Activated T-cell treated with anti-CD3 and anti-CD28 coated beads, Interleukin-2, amount 50 U/mL, for 4 hours (primary cell): ENCODE measurements around the gene MTSS2. TPM values are rescaled to one million over a fixed set of nuclear protein-coding genes. Genes with fewer than 3 reads are reported as not detected.
A peak's percentile ranks its signal among the peaks of the same experiment; 100 is the strongest.
"Not testable (repeated sequence)": the region's sequence is repeated elsewhere in the genome, so short reads cannot be mapped to it uniquely, and the experiment has no call there.

Experiments
- ATAC-seq, 2 donors: fragments of 200-7000 bp; cut with Tn5 transposase; one replicate each; pipeline ENCODE4 v1.10.0; 2021
- DNase-seq: peaks from one replicate; pipeline ENCODE4 v3.0.0-alpha.2; 2020
- H3K27me3 Mint-ChIP-seq: one replicate; pipeline ENCODE4 v1.8.0; 2021; ENCODE audit warnings: low read depth, mixed read lengths
- H3K36me3 Mint-ChIP-seq: one replicate; pipeline ENCODE4 v1.8.0; 2022; ENCODE audit warnings: mixed read lengths; ENCODE audit not compliant: insufficient read depth
- H3K4me1 Mint-ChIP-seq: one replicate; pipeline ENCODE4 v1.8.0; 2021; ENCODE audit warnings: low read depth, mixed read lengths
- H3K4me3 Mint-ChIP-seq: one replicate; pipeline ENCODE4 v1.8.0; 2021; ENCODE audit warnings: mild to moderate bottlenecking, moderate library complexity, mixed read lengths
- H3K9me3 Mint-ChIP-seq: one replicate; pipeline ENCODE4 v1.8.0; 2021; ENCODE audit warnings: mixed read lengths
- total RNA-seq, 3 donors: library from RNA; stranded (reverse); gene quantifications; one replicate each; pipeline ENCODE4 v1.2.1, GENCODE V29; 2021

MTSS2 gene
- total RNA-seq, 3 donors from 2014 or later: 1.9 to 7.3 (median 4.3) TPM

DNA sequence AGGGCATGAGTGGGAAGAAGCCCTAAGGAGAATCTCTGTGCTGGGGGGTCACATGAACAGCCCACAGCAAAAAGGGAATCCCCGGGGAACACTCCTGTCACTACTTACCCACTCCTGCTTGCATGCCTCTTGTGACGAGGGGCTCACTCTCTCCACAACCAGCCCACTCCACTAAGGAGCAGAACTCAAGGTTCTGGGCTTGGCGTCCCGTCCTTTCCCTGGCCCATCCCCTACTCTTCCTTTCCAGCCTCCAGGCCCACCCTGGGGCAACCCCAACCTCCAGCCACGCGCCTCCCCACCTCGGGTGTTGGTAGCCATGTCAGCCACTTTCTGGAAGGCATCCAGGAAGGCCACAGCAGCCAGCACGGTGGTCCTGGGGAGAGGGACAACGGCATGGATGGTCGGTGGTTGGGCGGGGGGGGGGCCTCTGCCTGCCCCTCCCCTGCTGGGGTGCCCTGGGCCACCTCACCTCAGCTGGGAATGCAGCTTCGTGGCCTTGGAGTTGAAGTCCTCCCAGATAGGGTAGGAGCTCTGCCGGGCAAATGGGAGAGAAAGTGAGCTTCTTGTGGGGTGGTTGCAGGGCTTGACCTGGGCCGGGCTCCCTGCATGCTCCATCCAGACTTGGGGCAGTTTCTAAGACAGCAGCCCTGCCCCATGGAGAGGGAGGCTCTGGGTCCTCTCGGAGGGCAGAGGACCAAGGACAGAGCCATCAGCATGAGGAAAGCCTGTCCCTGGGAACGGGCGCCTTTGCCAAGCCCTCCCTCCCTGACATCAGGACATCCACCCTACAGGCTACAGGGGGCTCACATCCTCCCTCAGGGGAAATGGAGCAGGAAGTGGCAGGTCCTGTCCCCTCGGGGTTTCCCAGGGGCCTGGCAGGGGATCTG, 5.1 kb downstream of the MTSS2 start:
- Mint-ChIP-seq H3K27me3 (peaks cover 13% of the 10 kb centered on the region), H3K9me3 (no peaks in the 10 kb centered on the region), H3K36me3 (no peaks in the 10 kb centered on the region), H3K4me1 (peaks cover 2% of the 10 kb centered on the region), H3K4me3 (no peak overlapping the region)
- no peak for ATAC-seq
- DNase-seq: no peak

DNA sequence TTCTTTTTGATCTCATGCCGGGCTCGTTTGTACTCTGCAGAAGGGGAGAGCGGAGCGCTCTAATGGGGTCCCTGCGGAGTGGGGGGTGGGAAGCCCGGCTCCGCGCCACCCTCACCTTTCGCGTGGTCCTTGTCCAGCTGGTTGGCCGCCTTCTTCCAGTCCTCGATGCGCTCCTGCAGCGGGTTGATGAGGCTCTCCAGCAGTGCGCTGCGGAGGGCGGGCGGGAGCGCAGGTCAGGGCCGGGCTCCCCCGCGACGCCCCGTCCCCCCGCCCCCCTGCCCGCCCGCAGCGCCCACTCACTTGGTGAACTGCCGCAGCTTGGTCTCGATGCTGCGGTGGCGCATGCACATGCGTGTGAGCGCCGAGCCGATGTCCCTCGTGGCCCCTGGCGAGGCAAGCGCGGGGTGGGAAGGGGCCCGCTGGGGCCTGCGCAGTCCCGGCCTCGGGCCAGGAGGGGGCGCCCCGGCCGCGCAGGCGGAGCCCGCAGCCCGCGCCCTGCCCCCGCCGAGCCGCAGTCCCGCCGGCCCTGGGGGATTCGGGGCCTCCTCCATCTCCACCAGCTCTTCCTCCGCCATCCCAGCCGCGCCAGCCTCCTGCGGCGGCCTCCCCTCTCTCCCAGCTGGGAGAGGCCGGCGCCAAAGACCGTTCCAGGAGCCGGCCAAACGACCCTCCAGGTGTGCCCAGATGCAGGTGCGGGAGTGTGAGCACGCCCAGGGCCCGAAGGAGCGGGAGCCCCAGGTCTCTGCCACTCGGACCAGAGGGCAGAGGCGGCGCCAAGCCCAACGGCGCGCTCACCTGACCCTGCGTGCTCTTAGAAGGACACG, 6.0 kb downstream of the MTSS2 start:
- DNase-seq (no peak), ATAC-seq (peak; percentile 43 to 54)
- Mint-ChIP-seq H3K27me3 (peaks cover 10% of the 10 kb centered on the region), H3K9me3 (no peaks in the 10 kb centered on the region), H3K36me3 (no peaks in the 10 kb centered on the region), H3K4me3 (no peak overlapping the region), H3K4me1 (peaks cover 2% of the 10 kb centered on the region)

DNA sequence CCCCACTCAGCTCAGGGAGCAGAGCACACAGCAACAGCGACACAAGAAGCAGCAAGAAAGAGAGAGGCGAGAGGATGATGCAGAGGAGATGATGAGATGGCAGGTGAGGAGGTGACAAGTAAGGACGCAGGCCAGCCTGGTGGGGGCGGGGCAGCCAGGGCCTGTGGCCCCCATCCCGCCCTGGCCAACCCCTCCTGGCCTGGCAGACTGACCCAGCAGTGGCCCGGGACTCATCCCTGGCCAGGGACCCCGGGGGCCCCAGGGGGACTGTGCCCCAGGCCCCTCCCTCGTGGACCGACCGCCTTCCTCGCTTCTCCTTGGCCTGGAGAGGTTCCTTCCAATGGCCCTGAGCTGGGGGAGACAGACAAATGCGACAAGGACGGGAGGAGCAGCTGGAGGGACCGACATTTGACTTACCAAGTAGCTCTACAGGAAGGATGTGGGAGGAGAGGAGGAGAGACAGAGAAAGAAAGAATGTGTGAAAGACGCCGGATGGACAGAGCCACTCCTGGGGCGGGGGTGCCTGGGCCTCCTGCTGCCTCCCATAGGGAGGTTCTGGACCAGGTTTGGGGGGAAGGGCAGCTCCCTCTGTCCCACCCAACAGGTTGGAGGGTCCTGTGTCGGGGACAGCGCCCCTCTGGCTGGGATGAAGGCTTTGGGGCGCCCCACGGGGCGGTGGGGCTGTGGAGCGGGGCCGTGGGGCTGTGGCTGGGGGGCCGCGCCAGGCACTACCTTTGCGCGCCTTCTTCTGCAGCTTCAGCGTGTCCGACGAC, 6.8 kb downstream of the MTSS2 start:
- Mint-ChIP-seq H3K4me1 (peaks cover 2% of the 10 kb centered on the region), H3K4me3 (no peak overlapping the region), H3K9me3 (no peaks in the 10 kb centered on the region), H3K36me3 (no peaks in the 10 kb centered on the region), H3K27me3 (peaks cover 4% of the 10 kb centered on the region)
- DNase-seq (no peak), ATAC-seq (no peak)

- Mint-ChIP-seq H3K36me3 (no peaks in the 10 kb centered on the region), H3K4me1 (peaks cover 2% of the 10 kb centered on the region), H3K27me3 (peaks cover 1% of the 10 kb centered on the region), H3K4me3 (no peak overlapping the region), H3K9me3 (no peaks in the 10 kb centered on the region)
- no peak for DNase-seq
- no peak for ATAC-seq
Observed at GRCh38 chr16:70678121-70678897, 7.5 kb downstream of the MTSS2 start.

- Mint-ChIP-seq H3K27me3 (peaks cover under 1% of the 10 kb centered on the region), H3K9me3 (no peaks in the 10 kb centered on the region), H3K36me3 (no peaks in the 10 kb centered on the region), H3K4me3 (no peak overlapping the region), H3K4me1 (peaks cover 2% of the 10 kb centered on the region)
- DNase-seq (no peak), ATAC-seq (no peak)
Observed at GRCh38 chr16:70677499-70678120, 8.2 kb downstream of the MTSS2 start.

GRCh38 chr16:70676675-70677498, 9.0 kb downstream of the MTSS2 start:
- H3K4me3 Mint-ChIP-seq: no peak overlapping the region
- H3K9me3 Mint-ChIP-seq: no peaks in the 10 kb centered on the region
- no peaks in the 10 kb centered on the region for H3K36me3 Mint-ChIP-seq
- H3K4me1 Mint-ChIP-seq: peaks cover 2% of the 10 kb centered on the region
- ATAC-seq (no peak), DNase-seq (no peak)
- H3K27me3 Mint-ChIP-seq: no peaks in the 10 kb centered on the region

GRCh38 chr16:70675851-70676513, 9.9 kb downstream of the MTSS2 start:
- ATAC-seq: no peak
- Mint-ChIP-seq H3K9me3 (no peaks in the 10 kb centered on the region), H3K27me3 (no peaks in the 10 kb centered on the region), H3K4me1 (peaks cover 2% of the 10 kb centered on the region), H3K4me3 (no peak overlapping the region), H3K36me3 (no peaks in the 10 kb centered on the region)
- DNase-seq: no peak

DNA sequence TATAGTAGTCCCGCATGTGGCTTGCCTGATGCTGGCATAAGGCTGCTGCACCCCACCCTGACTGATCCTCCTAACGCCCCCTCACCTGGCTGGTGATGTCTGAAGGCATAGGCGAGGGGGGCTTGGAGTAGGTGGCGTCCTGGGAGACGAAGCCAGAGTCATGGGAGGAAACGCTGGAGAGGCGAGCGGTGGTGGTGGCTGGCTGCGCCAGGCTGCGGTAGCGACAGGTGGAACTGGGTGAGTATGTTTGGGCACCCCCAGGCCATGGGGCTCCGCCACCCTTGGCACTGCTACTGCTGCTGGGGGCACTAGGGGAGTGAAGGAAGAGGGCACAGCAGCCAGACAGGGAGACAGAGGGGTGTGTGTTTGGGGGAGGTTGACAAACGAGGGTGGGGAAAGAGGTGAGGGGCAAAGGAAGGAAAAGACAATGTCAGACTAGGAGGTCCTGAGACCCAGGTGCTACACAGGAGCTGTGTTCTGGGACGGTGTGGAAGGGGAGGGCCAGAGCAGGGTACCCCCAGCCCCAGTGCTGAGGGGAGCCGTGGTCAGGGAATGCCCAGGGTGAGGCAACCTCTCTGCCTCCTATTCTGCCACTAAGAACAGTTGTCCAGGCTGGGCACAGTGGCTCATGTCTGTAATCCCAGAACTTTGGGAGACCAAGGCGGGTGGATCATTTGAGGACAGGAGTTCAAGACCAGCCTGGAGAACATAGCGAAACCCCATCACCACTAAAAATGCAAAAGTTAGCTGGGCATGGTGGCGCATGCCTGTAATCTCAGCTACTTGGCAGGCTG, 11.4 kb downstream of the MTSS2 start:
- no peaks in the 10 kb centered on the region for H3K27me3 Mint-ChIP-seq
- peak in 1 of 2 donors; percentile 18 for ATAC-seq
- no peak overlapping the region for H3K4me3 Mint-ChIP-seq
- DNase-seq: no peak
- no peaks in the 10 kb centered on the region for H3K9me3 Mint-ChIP-seq
- peaks cover 2% of the 10 kb centered on the region for H3K4me1 Mint-ChIP-seq
- no peaks in the 10 kb centered on the region for H3K36me3 Mint-ChIP-seq

GRCh38 chr16:70670938-70671337, 14.9 kb downstream of the MTSS2 start:
- H3K36me3 Mint-ChIP-seq, H3K4me3 Mint-ChIP-seq, H3K27me3 Mint-ChIP-seq, ATAC-seq, H3K9me3 Mint-ChIP-seq, H3K4me1 Mint-ChIP-seq, DNase-seq: not testable (repeated sequence)

DNA sequence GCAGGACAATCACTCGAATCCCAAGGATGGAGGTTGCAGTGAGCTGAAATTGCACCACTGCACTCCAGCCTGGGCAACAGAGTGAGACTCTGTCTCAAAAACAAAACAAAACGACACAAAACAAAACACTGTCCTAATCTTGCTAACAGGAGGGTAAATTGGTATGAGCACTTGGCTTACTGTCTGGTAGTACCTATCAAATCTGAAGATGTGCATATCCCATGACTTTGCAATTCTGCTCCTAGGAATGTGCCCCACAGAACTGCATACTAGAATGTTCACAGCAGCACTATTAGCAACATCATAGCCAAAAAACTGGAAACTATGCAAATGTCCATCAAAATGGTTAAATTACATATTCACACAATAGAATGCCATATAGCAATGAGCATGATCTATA, 15.7 kb downstream of the MTSS2 start:
- Mint-ChIP-seq H3K9me3 (peaks cover 3% of the 10 kb centered on the region), H3K36me3 (peaks cover 3% of the 10 kb centered on the region), H3K27me3 (no peaks in the 10 kb centered on the region), H3K4me3 (no peak overlapping the region), H3K4me1 (no peaks in the 10 kb centered on the region)
- DNase-seq: no peak
- ATAC-seq: no peak

DNA sequence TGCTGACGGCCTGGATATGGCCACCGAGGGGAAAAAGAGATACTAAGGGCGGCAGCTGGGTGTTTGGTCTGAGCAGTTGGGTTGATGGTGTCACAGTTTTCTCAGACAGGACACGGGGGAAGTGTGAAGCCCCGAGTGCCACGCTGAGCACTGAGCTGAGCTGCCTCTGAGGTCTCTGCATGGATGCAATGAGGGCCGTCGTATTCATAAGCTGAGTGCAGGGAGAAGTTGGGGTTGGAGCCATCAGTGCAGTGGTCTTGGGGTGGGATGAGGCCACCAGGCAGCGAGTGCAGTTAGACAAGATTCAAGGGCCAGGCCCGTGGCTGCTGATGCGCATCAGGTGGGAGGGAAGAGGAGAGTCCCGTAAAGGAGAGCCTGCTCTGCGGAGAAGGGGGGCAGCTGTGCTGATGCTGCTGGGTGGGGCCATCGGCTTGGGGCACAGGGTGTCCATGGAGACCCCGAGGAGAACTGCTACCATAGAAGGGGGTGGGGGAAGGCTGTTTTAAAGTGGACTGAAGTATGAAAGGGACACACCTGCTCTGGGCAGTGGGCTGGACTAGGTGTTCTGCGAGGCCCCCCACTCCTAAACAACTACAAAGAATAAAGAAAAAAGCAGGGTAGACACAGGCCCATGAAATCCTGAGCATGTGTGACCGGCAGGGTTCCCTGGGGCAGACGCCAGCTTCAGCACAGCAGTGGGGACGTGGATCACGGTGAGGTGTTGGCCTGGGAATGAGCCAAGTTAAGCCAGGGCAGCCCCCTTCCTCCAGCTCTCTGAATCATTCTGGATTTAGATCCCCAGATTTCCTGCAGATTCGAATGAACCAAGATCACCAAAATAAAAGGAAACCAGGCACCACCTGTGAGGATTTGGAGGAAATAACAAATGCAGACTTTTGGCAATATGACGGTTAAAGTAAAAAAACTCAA, 19.8 kb downstream of the MTSS2 start:
- ATAC-seq: no peak

More for the DNA sequence above, 19.8 kb downstream of the MTSS2 start:
- DNase-seq: no peak
- peaks cover 3% of the 10 kb centered on the region for H3K9me3 Mint-ChIP-seq
- H3K4me3 Mint-ChIP-seq: no peak overlapping the region
- peaks cover 3% of the 10 kb centered on the region for H3K36me3 Mint-ChIP-seq
- H3K4me1 Mint-ChIP-seq: no peaks in the 10 kb centered on the region
- no peaks in the 10 kb centered on the region for H3K27me3 Mint-ChIP-seq
